Nephron progenitor cell (in vitro differentiated cells): Measurements from ENCODE around the gene SPATC1L.

Experiments used
- DNase-seq: peaks from one replicate; pipeline ENCODE4 v3.0.0; 2021
- H3K27ac Mint-ChIP-seq: 2 replicates; pipeline ENCODE4 v1.8.0; 2021; ENCODE audit warnings: mild to moderate bottlenecking, moderate library complexity, mixed read lengths
- H3K27me3 Mint-ChIP-seq: 2 replicates; pipeline ENCODE4 v1.8.0; 2021; ENCODE audit warnings: mild to moderate bottlenecking, low read depth, mixed read lengths; ENCODE audit not compliant: poor library complexity
- H3K36me3 Mint-ChIP-seq: 2 replicates; pipeline ENCODE4 v1.8.0; 2021; ENCODE audit warnings: low read depth, mixed read lengths
- H3K4me1 Mint-ChIP-seq: 2 replicates; pipeline ENCODE4 v1.8.0; 2021; ENCODE audit warnings: mixed read lengths
- H3K4me3 Mint-ChIP-seq: 2 replicates; pipeline ENCODE4 v1.8.0; 2021; ENCODE audit warnings: mild to moderate bottlenecking, moderate library complexity, mixed read lengths
- H3K9me3 Mint-ChIP-seq: 2 replicates; pipeline ENCODE4 v1.8.0; 2021; ENCODE audit warnings: mild to moderate bottlenecking, moderate library complexity, mixed read lengths
- TF ChIP-seq, protein P1 (sequence below): fragments of 200-600 bp; sonication (generic); IDR thresholded peaks from 2 replicates; pipeline ENCODE4 v1.5.0; 2021; ENCODE audit warnings: antibody characterized with exemption

Gene SPATC1L

DNA sequence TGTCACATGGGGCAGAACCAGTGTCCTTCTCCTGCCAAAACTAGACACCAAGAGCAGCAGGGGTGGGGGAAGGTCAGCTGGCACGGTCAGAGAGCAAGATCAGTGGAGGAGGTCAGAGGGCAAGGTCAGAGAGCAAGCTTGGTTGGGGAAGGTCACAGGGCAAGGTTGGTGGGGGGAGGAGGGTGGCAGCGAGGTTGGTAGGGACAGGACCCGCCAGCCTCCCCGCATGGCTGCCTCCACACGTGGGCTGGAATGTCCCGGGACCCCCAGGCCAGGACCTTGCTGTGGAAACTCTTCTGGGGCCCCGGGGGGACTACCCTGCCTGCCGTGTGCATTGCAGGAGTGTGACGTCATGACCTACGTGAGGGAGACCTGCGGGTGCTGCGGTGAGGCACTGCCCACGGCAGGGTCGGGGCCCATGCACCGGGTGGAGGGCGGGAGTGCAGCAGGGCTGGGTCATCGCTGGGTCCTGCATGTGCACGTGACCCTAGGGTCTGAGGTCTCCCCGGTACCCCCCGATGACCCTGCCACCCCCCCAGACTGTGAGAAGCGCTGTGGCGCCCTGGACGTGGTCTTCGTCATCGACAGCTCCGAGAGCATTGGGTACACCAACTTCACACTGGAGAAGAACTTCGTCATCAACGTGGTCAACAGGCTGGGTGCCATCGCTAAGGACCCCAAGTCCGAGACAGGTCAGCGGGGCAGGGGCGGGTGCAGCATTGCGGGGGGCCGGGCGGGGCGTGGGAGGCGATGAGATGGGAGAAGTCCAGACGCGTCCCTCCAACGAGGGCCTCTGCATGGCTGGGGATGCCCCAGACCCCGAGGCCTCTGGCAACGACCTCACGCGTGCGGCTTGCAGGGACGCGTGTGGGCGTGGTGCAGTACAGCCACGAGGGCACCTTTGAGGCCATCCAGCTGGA is 59.1 kb downstream of the SPATC1L start:
- Mint-ChIP-seq H3K9me3 (no peaks in the 10 kb centered on the region), H3K27ac (no peak overlapping the region), H3K27me3 (peaks cover 3% of the 10 kb centered on the region), H3K36me3 (peaks cover 9% of the 10 kb centered on the region), H3K4me3 (no peak overlapping the region), H3K4me1 (peaks cover 24% of the 10 kb centered on the region)
- TF ChIP-seq, protein P1, sequence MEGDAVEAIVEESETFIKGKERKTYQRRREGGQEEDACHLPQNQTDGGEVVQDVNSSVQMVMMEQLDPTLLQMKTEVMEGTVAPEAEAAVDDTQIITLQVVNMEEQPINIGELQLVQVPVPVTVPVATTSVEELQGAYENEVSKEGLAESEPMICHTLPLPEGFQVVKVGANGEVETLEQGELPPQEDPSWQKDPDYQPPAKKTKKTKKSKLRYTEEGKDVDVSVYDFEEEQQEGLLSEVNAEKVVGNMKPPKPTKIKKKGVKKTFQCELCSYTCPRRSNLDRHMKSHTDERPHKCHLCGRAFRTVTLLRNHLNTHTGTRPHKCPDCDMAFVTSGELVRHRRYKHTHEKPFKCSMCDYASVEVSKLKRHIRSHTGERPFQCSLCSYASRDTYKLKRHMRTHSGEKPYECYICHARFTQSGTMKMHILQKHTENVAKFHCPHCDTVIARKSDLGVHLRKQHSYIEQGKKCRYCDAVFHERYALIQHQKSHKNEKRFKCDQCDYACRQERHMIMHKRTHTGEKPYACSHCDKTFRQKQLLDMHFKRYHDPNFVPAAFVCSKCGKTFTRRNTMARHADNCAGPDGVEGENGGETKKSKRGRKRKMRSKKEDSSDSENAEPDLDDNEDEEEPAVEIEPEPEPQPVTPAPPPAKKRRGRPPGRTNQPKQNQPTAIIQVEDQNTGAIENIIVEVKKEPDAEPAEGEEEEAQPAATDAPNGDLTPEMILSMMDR: no peak
- DNase-seq: peak; percentile 3

DNA sequence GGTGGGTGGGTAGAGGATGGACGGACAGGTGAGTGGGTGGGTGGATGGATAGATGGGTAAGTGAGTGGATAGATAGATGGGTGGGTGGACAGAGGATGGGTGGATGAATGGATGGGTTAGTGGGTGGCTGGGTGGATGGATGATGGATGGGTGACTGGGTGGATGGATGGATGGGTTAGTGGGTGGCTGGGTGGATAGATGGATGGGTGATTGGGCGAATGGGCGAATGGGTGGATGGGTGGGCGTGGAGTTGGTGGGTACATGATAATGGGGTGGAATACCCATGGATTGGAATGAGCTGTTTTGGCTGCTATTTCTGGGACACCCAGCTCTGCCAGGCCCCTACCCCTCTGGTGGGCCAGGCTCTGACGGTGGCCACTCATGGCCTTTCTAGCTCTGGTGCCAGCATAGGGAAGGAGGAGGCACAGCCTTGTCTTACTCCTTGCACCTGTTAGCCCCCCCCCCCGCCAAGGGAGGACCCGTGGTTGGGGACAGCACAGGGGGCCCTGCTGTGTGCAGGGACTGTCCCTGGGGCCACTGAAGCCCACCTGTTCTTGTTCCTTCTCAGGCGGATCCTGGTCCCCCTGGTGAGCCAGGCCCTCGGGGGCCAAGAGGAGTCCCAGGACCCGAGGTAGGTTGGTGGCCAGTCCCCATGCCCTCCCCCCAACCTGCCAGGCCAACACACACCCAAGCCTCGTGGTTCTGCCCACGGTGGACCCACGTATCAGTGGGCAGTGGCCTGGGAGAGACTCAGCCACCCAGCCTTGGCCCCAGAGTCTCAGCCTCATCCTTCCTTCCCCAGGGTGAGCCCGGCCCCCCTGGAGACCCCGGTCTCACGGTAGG is 60.0 kb downstream of the SPATC1L start:
- Mint-ChIP-seq H3K4me1 (peaks cover 19% of the 10 kb centered on the region), H3K27me3 (peaks cover 3% of the 10 kb centered on the region), H3K9me3 (no peaks in the 10 kb centered on the region), H3K36me3 (peaks cover 9% of the 10 kb centered on the region), H3K4me3 (no peak overlapping the region), H3K27ac (no peak overlapping the region)
- TF ChIP-seq, protein P1: no peak
- no peak for DNase-seq

DNA sequence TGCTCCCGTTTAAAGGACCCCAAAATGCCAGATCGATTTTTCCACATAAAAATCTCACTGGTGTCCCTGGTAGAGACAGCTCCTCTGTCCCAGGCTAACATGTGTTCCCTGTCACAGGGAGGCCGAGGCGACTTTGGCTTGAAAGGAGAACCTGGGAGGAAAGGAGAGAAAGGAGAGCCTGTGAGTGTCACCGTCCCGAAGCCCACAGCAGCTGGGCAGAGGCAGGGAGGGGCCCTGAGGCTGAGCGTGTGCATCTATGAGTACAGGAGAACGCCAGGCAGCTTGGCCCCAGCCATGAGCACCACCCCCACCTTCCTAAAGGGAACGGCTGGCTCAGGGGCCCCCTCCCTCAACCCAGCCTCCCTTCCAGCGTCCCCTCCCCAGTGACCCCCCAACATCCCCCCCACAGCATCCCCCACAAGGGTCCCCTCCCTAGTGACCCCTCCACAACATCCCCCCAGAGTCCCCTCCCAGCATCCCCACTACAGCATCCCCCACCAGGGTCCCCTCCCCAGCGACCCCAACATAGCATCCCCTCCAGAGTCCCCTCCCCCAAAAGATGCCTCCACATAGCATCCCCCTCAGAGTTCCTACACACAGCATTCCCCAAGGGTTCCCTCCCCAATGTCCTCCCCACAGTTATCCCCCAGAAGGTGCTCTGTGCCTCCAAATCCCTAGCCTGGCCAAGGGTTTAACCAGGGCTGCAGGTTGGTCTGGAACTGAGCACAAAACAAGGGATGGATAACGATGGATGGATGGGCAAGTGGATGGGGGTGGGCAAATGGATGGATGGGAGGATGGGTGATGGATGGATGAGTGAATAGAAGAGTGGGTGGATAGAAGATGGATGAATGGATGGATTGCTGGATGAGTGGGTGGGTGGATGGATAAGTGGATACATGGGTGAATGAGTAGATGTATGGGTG is 61.2 kb downstream of the SPATC1L start:
- Mint-ChIP-seq H3K4me3 (no peak overlapping the region), H3K27ac (no peak overlapping the region), H3K4me1 (peaks cover 6% of the 10 kb centered on the region), H3K9me3 (no peaks in the 10 kb centered on the region), H3K36me3 (peaks cover 9% of the 10 kb centered on the region), H3K27me3 (peaks cover 3% of the 10 kb centered on the region)
- TF ChIP-seq, protein P1: no peak
- DNase-seq: no peak

DNA sequence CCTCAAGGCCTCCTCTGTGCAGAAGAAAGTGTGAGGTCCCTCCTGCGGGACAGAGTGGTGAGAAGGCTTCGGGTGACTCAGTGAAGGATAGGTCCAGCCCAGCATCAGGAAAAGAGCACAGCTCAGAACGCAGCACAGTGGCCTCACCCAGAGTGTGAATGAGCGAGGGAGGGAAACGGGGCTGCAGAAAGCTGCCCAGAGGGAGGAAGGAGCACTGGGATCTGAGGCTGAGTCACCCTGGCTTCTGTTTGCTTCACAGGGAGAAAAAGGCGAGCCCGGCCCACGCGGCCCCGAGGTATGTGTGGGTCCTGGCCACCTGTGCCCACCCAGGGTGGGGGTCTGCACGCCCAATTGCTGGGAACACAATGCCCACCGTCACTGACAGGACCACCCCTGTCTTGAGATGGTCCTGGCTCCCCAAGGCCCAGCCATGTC is 62.0 kb downstream of the SPATC1L start:
- Mint-ChIP-seq H3K36me3 (peaks cover 9% of the 10 kb centered on the region), H3K27ac (no peak overlapping the region), H3K4me3 (no peak overlapping the region), H3K9me3 (no peaks in the 10 kb centered on the region), H3K27me3 (peaks cover 3% of the 10 kb centered on the region), H3K4me1 (no peaks in the 10 kb centered on the region)
- no peak for DNase-seq
- TF ChIP-seq, protein P1: no peak
